Stimulated activated CD8-positive, alpha-beta memory T cell treated with anti-CD3 and anti-CD28 coated beads, Interleukin-7, amount 100 ng/mL, for 1 hour (primary cell): ENCODE results near the gene MCTP1.
"Not testable (repeated sequence)": the region's sequence is repeated elsewhere in the genome, so short reads cannot be mapped to it uniquely, and the experiment has no call there.

Source experiments
- DNase-seq, 2 donors: peaks; one replicate each; pipeline ENCODE4 v3.0.0-alpha.2; 2020; ENCODE audit warnings: low read depth in 2 of 2

The MCTP1 gene

GRCh38 chr5:95181644-95182043, 103.2 kb downstream of the MCTP1 start:
- DNase-seq = no peak

DNA sequence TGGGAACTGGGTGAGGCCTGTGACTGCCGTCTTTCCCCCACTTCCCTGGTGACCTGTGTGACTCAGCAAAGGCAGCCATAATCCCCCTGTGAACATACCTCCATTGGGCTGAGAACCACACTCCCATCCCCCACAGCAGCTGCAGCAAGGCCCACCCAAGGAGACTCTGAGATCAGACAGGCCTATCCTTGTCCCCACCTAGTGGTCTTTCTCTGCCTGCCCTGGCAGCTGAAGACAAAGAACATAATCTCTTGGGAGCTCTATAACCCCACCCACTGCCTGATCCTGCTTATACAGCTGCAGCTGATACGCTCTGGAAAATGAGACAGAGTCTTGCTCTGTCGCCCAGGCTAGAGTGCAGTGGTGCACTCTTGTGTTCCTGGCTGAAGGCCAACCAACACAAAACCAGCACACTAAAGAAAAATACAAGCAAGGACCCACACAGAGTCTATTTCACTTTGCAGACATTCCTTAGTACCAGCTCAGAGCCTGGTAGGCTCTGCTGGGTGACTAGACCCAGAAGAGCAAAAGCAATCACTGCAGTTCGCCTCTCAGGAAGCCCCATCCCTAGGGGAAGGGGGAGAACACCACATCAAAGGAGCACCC, 106.7 kb downstream of the MCTP1 start:
- DNase-seq = no peak

DNA sequence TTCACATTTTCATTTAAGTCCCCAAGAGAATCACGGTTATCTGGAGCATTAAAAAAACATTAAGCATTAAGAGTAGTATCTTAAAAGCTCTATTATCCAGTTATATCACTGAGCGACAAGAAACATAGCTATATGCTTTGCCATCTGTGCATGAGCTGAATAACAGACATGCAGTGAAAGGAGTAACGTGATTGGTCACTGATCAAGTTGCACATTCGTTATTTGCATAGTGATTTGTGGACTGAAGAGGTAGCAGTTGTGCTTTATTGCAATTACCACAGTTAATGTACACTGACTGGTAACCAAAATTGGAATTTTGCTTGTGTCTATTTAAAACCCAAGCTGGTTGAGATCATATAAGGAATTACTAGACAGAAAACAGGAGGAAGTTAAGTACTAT, 107.4 kb downstream of the MCTP1 start:
- no peak for DNase-seq

DNA sequence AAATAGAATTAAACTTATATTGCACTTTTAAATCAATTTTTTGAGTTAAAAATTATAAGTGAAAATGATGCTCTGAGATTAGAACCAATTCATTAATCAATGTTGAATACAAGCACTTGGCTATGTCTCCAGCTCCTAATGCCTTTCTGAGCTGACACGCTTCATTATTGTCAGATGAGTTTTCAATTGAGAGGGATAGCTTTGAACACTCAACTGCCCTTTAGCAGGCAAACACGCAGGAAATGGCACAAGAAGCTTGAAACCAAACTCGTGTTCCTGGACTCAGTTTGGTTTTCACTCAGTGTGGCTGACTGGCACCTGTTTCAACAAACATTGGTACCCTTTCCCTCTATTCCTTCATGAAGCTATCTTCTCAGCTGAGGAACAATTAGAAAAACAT, 109.8 kb downstream of the MCTP1 start:
- DNase-seq = no peak

DNA sequence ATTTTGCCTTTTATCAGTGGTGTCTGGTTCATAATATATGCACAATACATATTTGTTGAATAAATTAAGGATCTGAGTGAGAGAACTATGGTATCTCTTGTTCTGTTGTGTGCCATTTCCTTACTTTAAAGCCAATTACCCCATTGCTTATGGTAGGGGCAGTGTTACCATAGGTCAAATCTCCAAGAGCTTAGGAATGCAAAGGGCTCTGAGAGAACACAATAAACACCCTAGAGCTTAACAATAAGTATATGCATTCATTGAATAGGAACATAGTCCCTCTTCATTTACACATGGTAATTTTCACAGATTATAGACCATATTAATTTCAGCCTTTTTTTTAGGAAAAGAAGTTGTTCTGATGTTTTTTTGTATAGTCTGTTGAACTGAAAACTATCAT, 112.2 kb downstream of the MCTP1 start:
- DNase-seq = no peak

GRCh38 chr5:95164861-95165260, 120.0 kb downstream of the MCTP1 start:
- no peak for DNase-seq

GRCh38 chr5:95163079-95163478, 121.8 kb downstream of the MCTP1 start:
- DNase-seq = no peak

DNA sequence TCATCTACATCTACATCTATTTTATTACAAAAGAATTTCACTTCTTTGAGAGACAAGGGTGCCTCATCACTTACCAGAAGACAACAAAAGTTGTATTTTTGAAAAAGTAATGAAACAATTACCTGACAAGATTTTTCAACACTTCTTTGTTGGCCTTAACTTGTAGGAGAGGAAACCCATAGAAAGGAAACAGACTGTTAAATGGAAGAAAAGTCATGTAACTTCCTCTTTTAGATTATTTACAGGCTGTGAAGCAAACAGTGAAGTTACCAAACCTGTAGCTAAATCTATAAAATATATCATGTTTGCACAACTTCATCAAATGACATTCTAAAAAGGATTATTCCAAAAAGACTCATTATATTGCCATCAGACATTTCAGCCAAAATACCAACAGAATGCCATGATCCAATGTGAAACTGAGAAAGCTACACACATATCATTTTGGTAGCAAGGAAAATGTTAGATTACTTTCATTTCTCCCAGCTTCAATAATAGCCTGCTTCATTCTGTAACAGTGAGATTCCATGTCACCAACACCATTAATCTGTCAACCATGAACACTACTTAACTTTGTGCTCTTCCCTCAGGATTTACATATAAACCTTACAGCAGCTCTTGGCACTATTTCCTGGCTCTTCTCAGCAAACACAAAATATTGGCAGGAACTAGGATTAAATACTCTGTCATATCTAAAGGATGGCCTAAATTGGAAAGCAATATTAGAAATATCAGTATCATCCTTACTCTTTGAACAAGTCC, 122.5 kb downstream of the MCTP1 start:
- DNase-seq = no peak

DNA sequence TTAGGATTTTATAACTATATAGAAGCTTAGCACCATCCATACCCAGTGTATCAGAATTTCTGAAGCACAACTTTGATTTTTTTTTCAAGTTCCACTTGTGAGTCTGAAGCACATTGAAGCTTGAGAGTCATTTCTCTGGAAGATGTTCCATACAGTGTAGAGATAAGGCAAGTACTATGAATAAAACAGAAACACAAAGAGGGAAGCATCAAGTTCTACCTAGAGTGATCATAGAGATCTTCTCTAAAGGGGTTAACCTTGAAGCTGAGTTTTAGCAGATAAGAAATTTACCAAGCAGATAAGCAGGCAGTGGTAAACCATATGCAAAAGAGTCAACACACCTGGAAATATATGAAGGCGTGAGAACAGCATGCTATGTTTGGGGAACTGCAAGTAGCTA, 125.3 kb downstream of the MCTP1 start:
- no peak for DNase-seq

DNA sequence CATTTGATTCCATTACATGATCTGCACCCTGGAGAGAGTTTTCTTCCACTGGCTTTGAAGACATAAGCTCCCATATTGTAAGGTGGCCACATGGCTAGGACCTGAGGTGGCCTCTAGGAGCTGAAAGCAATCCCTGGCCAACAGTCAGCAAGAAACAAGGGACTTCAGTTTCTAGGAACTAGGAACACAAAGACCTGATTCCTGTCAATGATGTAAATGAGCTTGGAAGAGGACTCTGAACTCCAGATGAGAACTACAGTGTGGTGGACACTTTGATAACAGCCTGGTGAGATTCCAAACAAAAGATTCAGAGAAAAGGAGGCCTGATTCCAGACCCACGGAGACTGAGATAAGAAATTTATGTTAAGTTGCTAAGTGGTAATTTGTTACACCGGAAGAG, 129.0 kb downstream of the MCTP1 start:
- no peak for DNase-seq

- DNase-seq = no peak
These were observed 131.4 kb downstream of the MCTP1 start for GRCh38 chr5:95153511-95153910.

DNA sequence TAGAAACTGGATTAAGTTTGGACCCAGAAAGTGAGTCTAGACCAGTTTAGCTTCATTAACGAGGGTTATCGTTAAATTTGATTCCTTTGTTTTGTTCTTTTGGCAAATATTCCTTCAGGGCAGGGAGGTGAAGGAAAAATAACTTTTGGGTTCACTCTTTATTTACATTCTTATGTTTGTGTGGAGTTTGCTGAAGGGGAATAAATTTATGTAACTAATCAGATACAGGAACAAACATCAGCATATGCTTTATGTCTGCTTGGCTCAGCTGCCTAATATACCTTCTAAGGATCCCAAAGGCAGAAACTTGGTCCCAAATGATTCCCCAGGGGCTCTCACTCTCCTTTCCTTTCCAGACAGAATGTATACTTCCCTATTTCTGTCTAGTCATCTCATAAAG, 132.4 kb downstream of the MCTP1 start:
- no peak for DNase-seq

- DNase-seq = no peak
These were observed 132.8 kb downstream of the MCTP1 start for GRCh38 chr5:95152131-95152530.

DNA sequence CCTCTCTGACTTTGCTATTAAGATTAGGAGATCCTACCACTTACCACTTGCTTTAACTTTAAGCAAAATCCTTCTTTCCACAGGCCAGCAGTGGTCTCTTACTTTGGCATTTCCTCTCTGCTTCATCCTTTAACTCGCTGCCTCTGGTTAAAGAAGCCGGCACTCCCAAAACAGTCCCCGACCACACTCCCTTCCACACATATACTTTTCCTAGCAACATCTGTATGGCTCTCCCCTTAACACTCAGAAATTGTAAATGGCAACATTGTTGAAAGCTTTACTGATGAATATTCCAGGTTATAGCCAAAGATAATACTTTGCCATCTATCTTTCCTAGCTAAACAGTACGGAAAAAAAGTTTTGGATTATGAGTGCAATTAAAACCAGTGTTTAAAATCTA, 133.2 kb downstream of the MCTP1 start:
- no peak for DNase-seq

DNA sequence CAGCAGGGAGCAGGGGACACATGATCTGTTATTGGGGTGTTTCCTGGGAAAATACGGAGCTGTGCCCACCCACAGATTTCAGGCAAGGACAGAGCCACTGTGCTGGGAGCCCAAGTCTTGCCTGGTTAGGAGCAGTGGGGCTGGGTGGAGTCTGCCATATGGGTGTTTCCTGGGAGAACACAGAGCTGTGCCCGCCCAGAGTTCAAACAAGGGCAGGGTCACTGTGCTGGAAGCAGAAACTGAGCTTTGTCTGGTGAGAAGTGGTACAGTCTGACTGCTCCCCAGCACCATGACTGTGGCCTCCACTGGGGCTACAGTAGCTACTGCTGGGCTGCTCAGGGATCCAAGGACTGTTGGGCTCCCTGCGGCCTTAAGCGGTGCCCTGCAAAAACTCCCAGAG, 135.5 kb downstream of the MCTP1 start:
- DNase-seq = no peak

GRCh38 chr5:95148453-95148852, 136.4 kb downstream of the MCTP1 start:
- DNase-seq = no peak

DNA sequence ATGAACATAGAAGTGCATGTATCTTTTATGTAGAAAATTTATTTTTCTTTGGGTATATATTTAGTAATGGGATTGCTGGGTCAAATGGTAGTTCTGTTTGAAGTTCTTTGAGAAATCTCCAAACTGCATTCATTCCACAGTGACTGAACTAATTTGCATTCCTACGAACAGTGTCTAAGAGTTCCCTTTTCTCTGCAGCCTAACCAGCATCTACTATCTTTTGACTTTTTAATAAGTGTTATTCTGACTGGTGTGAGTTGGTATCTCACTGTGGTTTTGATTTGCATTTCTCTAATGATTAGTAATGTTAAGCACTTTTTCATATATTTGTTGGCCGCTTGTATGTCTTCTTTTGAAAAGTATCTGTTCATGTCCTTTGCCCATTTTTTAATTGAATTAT, 141.0 kb downstream of the MCTP1 start:
- DNase-seq = not testable (repeated sequence)

DNA sequence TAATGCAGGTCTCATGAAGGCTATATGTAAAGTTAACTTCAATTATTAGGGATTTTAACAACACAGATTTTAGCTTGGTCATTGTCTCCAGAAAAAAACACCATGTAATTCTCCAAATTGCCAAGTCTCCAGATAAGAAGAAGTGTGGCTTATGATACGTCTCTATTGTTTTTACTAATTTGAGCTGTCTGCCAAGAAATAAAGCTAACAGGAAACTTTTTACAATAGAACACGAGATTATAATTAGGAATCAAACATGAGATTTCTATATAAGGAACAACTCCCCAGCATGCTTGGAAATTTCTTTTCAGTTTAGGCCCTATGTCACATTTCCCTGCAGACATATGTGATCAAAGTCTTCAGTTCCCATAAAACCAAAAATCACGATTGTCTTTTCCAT, 142.7 kb downstream of the MCTP1 start:
- no peak for DNase-seq

DNA sequence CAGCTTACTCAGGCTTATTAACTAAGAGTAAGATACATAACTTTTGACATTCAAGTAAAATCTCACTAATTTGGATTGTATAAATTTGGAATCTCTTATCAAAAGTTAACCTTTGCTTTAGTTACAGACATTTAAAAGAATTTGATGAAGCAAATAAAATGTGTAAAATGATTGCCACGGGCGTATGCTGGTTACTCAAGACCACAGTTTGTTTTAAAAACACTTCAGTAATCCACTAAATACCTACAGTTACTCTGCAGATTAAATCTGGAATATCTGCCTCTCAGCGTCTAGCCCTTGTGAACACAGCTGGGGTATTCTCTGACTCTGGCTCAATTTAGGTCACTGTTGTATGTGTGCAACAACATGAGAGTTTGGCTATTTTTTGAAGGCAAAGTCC, 143.8 kb downstream of the MCTP1 start:
- DNase-seq = no peak

- DNase-seq = no peak
These were observed 150.6 kb downstream of the MCTP1 start for GRCh38 chr5:95134326-95134725.

GRCh38 chr5:95132096-95132495, 152.8 kb downstream of the MCTP1 start:
- DNase-seq = no peak

GRCh38 chr5:95130941-95131340, 154.0 kb downstream of the MCTP1 start:
- DNase-seq = no peak

DNA sequence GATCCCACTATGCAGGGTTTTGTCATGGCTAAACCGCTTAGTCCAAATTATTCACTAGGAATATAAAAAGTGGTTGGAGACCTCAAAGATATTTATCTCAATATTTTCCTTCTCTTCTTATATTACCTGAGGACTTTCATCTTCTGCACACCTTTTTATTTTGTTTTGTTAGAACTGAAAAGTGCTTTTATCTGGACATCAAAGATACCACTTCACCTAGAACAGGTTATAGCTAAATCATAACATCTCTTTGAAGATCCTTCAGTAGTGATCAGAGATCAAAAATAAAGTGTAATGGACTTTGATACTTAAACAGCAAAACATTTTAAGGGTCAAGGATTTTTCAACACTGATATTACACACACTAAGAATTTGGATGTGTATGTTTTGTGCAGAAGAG, 160.2 kb downstream of the MCTP1 start:
- no peak for DNase-seq

DNA sequence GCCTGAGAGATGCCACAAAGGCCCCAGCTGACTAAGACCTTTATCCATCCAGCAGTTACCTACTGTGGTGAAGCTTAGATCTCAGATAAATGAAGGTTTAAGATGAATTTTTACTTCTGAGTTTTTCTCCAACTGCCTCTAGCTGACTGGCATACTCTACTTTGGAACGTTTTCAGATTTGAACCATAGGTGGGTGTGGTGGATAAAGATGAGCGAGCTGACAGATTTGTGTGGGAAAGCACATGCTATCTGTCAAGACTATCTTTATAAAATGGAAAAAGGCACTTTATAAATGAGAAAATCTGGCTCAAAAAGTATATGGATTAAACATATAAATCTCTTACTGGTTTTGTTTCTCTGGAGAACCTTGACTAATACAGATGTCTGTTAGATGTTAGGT, 160.8 kb downstream of the MCTP1 start:
- DNase-seq = no peak
